IPS-18a (cell line): ENCODE data around the gene DMD.

Experiments
- H3K27ac ChIP-seq: one replicate; pipeline ENCODE4 v1.5.1; 2013; ENCODE audit warnings: low read length
- H3K27me3 ChIP-seq: one replicate; pipeline ENCODE4 v1.6.1; 2013; ENCODE audit warnings: mild to moderate bottlenecking, low read length; ENCODE audit not compliant: control insufficient read depth, insufficient read depth
- H3K36me3 ChIP-seq: one replicate; pipeline ENCODE4 v1.6.1; 2013; ENCODE audit warnings: low read depth, low read length; ENCODE audit not compliant: control insufficient read depth
- H3K4me1 ChIP-seq: one replicate; pipeline ENCODE4 v1.6.1; 2013; ENCODE audit warnings: low read depth, low read length; ENCODE audit not compliant: control insufficient read depth
- H3K4me3 ChIP-seq: one replicate; pipeline ENCODE4 v1.5.1; 2013; ENCODE audit warnings: low read length
- H3K9ac ChIP-seq: one replicate; pipeline ENCODE4 v1.6.1; 2013; ENCODE audit warnings: mild to moderate bottlenecking, low read length, moderate library complexity
- H3K9me3 ChIP-seq: one replicate; pipeline ENCODE4 v1.6.1; 2013; ENCODE audit warnings: low read depth, low read length; ENCODE audit not compliant: control insufficient read depth

Gene DMD

GRCh38 chrX:31547816-31548215 is 1663.5 kb downstream of the DMD start:
- peaks cover 14% of the 10 kb centered on the region for H3K9me3 ChIP-seq
- H3K9ac ChIP-seq = no peak overlapping the region
- H3K4me1 ChIP-seq = no peaks in the 10 kb centered on the region
- no peaks in the 10 kb centered on the region for H3K36me3 ChIP-seq
- H3K4me3 ChIP-seq = no peak overlapping the region
- H3K27ac ChIP-seq = no peak overlapping the region
- no peaks in the 10 kb centered on the region for H3K27me3 ChIP-seq

- Histone ChIP-seq H3K27ac (no peak overlapping the region), H3K4me1 (no peaks in the 10 kb centered on the region), H3K9me3 (peaks cover 14% of the 10 kb centered on the region), H3K36me3 (no peaks in the 10 kb centered on the region), H3K4me3 (no peak overlapping the region), H3K9ac (no peak overlapping the region), H3K27me3 (no peaks in the 10 kb centered on the region)
Measured at GRCh38 chrX:31547416-31547815, 1663.9 kb downstream of the DMD start.

GRCh38 chrX:31546126-31546525 is 1665.2 kb downstream of the DMD start:
- Histone ChIP-seq H3K27ac (no peak overlapping the region), H3K4me1 (no peaks in the 10 kb centered on the region)

GRCh38 chrX:31545726-31546125 is 1665.6 kb downstream of the DMD start:
- Histone ChIP-seq H3K27ac (no peak overlapping the region), H3K4me1 (no peaks in the 10 kb centered on the region), H3K27me3 (no peaks in the 10 kb centered on the region), H3K9ac (no peak overlapping the region), H3K4me3 (no peak overlapping the region), H3K36me3 (no peaks in the 10 kb centered on the region), H3K9me3 (peaks cover 19% of the 10 kb centered on the region)

More at GRCh38 chrX:31546126-31546525, 1665.2 kb downstream of the DMD start:
- Histone ChIP-seq H3K36me3 (no peaks in the 10 kb centered on the region), H3K4me3 (no peak overlapping the region), H3K9ac (no peak overlapping the region), H3K9me3 (peaks cover 19% of the 10 kb centered on the region), H3K27me3 (no peaks in the 10 kb centered on the region)

GRCh38 chrX:31545191-31545590 is 1666.2 kb downstream of the DMD start:
- Histone ChIP-seq H3K27me3 (no peaks in the 10 kb centered on the region), H3K36me3 (no peaks in the 10 kb centered on the region), H3K4me3 (no peak overlapping the region), H3K4me1 (no peaks in the 10 kb centered on the region), H3K9me3 (peaks cover 24% of the 10 kb centered on the region), H3K9ac (no peak overlapping the region), H3K27ac (no peak overlapping the region)

- Histone ChIP-seq H3K27me3 (no peaks in the 10 kb centered on the region), H3K36me3 (no peaks in the 10 kb centered on the region)
Measured at GRCh38 chrX:31543634-31544033, 1667.7 kb downstream of the DMD start.

GRCh38 chrX:31542566-31542965 is 1668.8 kb downstream of the DMD start:
- Histone ChIP-seq H3K36me3 (no peaks in the 10 kb centered on the region), H3K27ac (no peak overlapping the region), H3K27me3 (no peaks in the 10 kb centered on the region), H3K4me1 (no peaks in the 10 kb centered on the region), H3K9me3 (peaks cover 26% of the 10 kb centered on the region), H3K9ac (no peak overlapping the region), H3K4me3 (no peak overlapping the region)

More at GRCh38 chrX:31543634-31544033, 1667.7 kb downstream of the DMD start:
- H3K4me3 ChIP-seq = no peak overlapping the region
- no peak overlapping the region for H3K27ac ChIP-seq
- no peak overlapping the region for H3K9ac ChIP-seq
- H3K9me3 ChIP-seq = peaks cover 25% of the 10 kb centered on the region
- H3K4me1 ChIP-seq = no peaks in the 10 kb centered on the region

GRCh38 chrX:31540313-31540712 is 1671.0 kb downstream of the DMD start:
- no peak overlapping the region for H3K27ac ChIP-seq
- H3K9me3 ChIP-seq = peaks cover 38% of the 10 kb centered on the region
- H3K4me3 ChIP-seq = no peak overlapping the region
- H3K9ac ChIP-seq = no peak overlapping the region
- H3K4me1 ChIP-seq = no peaks in the 10 kb centered on the region
- no peaks in the 10 kb centered on the region for H3K27me3 ChIP-seq
- no peaks in the 10 kb centered on the region for H3K36me3 ChIP-seq

- no peaks in the 10 kb centered on the region for H3K27me3 ChIP-seq
- H3K27ac ChIP-seq = no peak overlapping the region
- H3K4me3 ChIP-seq = no peak overlapping the region
- H3K9ac ChIP-seq = no peak overlapping the region
- peaks cover 6% of the 10 kb centered on the region for H3K9me3 ChIP-seq
- no peaks in the 10 kb centered on the region for H3K36me3 ChIP-seq
- H3K4me1 ChIP-seq = no peaks in the 10 kb centered on the region
Measured at GRCh38 chrX:31527455-31528126, 1683.8 kb downstream of the DMD start.

- Histone ChIP-seq H3K9me3 (peaks cover 12% of the 10 kb centered on the region), H3K27ac (no peak overlapping the region), H3K4me1 (no peaks in the 10 kb centered on the region), H3K27me3 (no peaks in the 10 kb centered on the region), H3K4me3 (no peak overlapping the region), H3K9ac (no peak overlapping the region), H3K36me3 (no peaks in the 10 kb centered on the region)
Measured at GRCh38 chrX:31523884-31524536, 1687.3 kb downstream of the DMD start.

- Histone ChIP-seq H3K4me3 (no peak overlapping the region), H3K9me3 (peaks cover 9% of the 10 kb centered on the region), H3K27me3 (no peaks in the 10 kb centered on the region), H3K9ac (no peak overlapping the region), H3K36me3 (no peaks in the 10 kb centered on the region), H3K4me1 (no peaks in the 10 kb centered on the region), H3K27ac (no peak overlapping the region)
Measured at GRCh38 chrX:31522760-31523159, 1688.6 kb downstream of the DMD start.

GRCh38 chrX:31521941-31522340 is 1689.4 kb downstream of the DMD start:
- Histone ChIP-seq H3K4me1 (no peaks in the 10 kb centered on the region), H3K4me3 (no peak overlapping the region), H3K9me3 (peaks cover 6% of the 10 kb centered on the region), H3K36me3 (no peaks in the 10 kb centered on the region), H3K27ac (no peak overlapping the region), H3K9ac (no peak overlapping the region), H3K27me3 (no peaks in the 10 kb centered on the region)
